Type B pancreatic cell (in vitro differentiated cells): Measurements from ENCODE around the gene SLF1. TPM values are rescaled to one million over a fixed set of nuclear protein-coding genes. Genes with fewer than 3 reads are reported as not detected.

Experiments
- DNase-seq: peaks from one replicate; pipeline ENCODE4 v3.0.0; 2021; ENCODE audit warnings: mixed read lengths; ENCODE audit not compliant: unreplicated experiment; ENCODE audit errors: extremely low spot score
- H3K27ac Mint-ChIP-seq: 2 replicates; pipeline ENCODE4 v1.8.0; 2021; ENCODE audit warnings: mild to moderate bottlenecking, mixed read lengths
- H3K27me3 Mint-ChIP-seq: 2 replicates; pipeline ENCODE4 v1.8.0; 2021; ENCODE audit warnings: mixed read lengths
- H3K36me3 Mint-ChIP-seq: 2 replicates; pipeline ENCODE4 v1.8.0; 2021; ENCODE audit warnings: mixed read lengths
- H3K4me1 Mint-ChIP-seq: one replicate; pipeline ENCODE4 v1.8.0; 2021; ENCODE audit warnings: mixed read lengths; ENCODE audit not compliant: unreplicated experiment
- H3K4me3 Mint-ChIP-seq: 2 replicates; pipeline ENCODE4 v1.8.0; 2021; ENCODE audit warnings: mild to moderate bottlenecking, mixed read lengths
- H3K9me3 Mint-ChIP-seq: 2 replicates; pipeline ENCODE4 v1.8.0; 2021; ENCODE audit warnings: mixed read lengths
- CTCF ChIP-seq: fragments of 200-600 bp; sonication (generic); conservative IDR thresholded peaks from 2 replicates; pipeline ENCODE4 v1.5.0; 2021; ENCODE audit warnings: antibody characterized with exemption, mild to moderate bottlenecking
- total RNA-seq: library from RNA; stranded (reverse); gene quantifications from 2 replicates; pipeline ENCODE4 v1.2.1, GENCODE V29; 2021; ENCODE audit warnings: low replicate concordance

The SLF1 gene
- total RNA-seq, 1 donor from 2014 or later: 17.5 TPM

GRCh38 chr5:94595281-94595840 is 23.1 kb upstream of the SLF1 start:
- Mint-ChIP-seq H3K4me3 (no peak overlapping the region), H3K36me3 (no peaks in the 10 kb centered on the region), H3K27ac (no peak overlapping the region), H3K9me3 (no peaks in the 10 kb centered on the region), H3K4me1 (no peaks in the 10 kb centered on the region), H3K27me3 (no peaks in the 10 kb centered on the region)
- DNase-seq: no peak
- TF ChIP-seq CTCF: no peak

- peaks cover 7% of the 10 kb centered on the region for H3K4me1 Mint-ChIP-seq
- H3K36me3 Mint-ChIP-seq: no peaks in the 10 kb centered on the region
- H3K4me3 Mint-ChIP-seq: no peak overlapping the region
- no peak overlapping the region for H3K27ac Mint-ChIP-seq
- no peaks in the 10 kb centered on the region for H3K9me3 Mint-ChIP-seq
- DNase-seq: no peak
- TF ChIP-seq CTCF: no peak
- H3K27me3 Mint-ChIP-seq: no peaks in the 10 kb centered on the region
Measured at GRCh38 chr5:94613583-94613982, 4.9 kb upstream of the SLF1 start.

- Mint-ChIP-seq H3K27ac (no peak overlapping the region), H3K36me3 (no peaks in the 10 kb centered on the region), H3K4me3 (no peak overlapping the region), H3K27me3 (no peaks in the 10 kb centered on the region), H3K9me3 (no peaks in the 10 kb centered on the region), H3K4me1 (peaks cover 7% of the 10 kb centered on the region)
- no peak for TF ChIP-seq CTCF
- DNase-seq: no peak
Measured at GRCh38 chr5:94614156-94614805, 4.2 kb upstream of the SLF1 start.

- Mint-ChIP-seq H3K9me3 (no peaks in the 10 kb centered on the region), H3K4me3 (peak overlapping the region; percentile 44), H3K36me3 (no peaks in the 10 kb centered on the region), H3K27ac (no peak overlapping the region), H3K4me1 (peaks cover 5% of the 10 kb centered on the region), H3K27me3 (no peaks in the 10 kb centered on the region)
- no peak for DNase-seq
- TF ChIP-seq CTCF: no peak
Measured at GRCh38 chr5:94615862-94616261, 2.6 kb upstream of the SLF1 start.

- Mint-ChIP-seq H3K4me3 (peak overlapping the region; percentile 95), H3K27me3 (no peaks in the 10 kb centered on the region), H3K9me3 (no peaks in the 10 kb centered on the region), H3K27ac (peak overlapping the region; percentile 73), H3K36me3 (no peaks in the 10 kb centered on the region), H3K4me1 (no peaks in the 10 kb centered on the region)
- no peak for TF ChIP-seq CTCF
- no peak for DNase-seq
Measured at GRCh38 chr5:94618029-94618492, 408 bp upstream of the SLF1 start.
